NCI-H82 treated with DMSO at 0.1 percent for 48 hours (cell line): ENCODE measurements around the gene TRAPPC12.
"Not testable (repeated sequence)": the region's sequence is repeated elsewhere in the genome, so short reads cannot be mapped to it uniquely, and the experiment has no call there.

Experiments
- DNase-seq: peaks from one replicate; lab custom pipeline; 2025; ENCODE audit not compliant: unreplicated experiment; lab: John Stamatoyannopoulos, UW

TRAPPC12 gene

DNA sequence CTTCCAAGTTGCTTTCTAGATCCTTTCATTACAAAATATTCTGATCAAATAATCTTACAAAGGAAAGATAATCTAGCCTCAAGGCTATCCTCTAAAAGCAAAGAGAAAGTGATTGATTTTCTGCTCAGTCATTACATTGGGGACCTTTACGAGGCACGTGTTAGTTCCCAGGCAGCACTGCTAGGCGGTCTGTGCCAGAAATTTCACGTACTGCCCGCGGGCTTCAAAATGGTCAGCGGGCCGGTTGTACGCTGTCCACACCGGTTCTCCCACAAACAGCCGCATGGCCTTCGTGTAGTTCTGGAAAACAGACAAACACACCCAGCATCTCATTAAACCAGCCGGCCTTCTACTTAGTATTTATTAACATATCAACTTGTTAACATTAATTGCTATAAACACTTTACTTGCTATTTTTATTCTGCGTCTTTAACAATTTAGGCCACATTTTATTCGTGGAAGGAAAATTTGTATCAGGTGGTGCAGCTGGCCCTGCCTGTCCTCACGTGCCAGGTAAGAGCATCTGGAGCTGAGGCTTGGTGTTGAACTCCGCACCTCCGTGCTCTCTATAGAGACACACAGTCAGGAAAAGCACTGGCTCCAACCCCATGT, 119.4 kb downstream of the TRAPPC12 start:
- DNase-seq: no peak

DNA sequence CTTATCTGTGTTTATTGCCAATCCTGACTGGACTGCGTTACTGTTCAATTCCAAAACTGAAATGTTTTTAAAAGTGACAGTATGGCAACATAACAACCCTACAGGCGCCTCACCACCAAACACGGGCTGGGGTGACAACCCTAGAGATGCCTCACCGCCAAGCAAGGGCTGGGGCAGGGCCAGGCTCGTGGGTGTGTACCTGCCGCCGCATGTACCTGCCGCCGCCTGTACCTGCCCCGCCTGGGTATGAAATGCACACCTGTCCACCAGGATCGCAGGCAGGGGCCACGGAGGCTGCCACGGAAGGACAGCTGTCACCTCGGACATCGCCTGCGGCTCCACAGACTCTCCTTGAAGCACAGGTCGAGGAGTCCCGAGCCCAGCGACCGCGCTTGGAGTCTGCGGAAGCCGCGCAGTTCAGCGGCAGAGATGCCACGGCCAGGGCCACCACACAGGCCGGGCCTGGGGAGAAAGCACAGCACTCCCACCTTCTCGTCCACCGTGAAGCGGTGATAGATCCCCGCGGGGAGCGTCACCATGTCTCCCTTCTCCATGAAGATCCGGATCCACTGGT, 120.9 kb downstream of the TRAPPC12 start:
- no peak for DNase-seq

DNA sequence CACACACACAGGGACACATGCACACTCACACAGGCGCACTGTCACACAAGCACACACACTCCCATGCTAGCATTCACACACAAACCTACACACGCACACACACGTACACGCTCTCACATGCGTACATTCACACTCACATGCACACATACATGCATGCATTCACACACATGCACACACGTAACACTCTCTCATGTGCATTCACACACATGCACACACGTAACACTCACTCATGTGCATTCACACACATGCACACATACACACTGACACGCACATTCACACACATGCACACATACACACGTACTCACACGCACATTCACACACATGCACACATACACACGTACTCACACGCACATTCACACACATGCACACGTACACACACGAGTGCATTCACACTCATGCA, 123.6 kb downstream of the TRAPPC12 start:
- DNase-seq: no peak

DNA sequence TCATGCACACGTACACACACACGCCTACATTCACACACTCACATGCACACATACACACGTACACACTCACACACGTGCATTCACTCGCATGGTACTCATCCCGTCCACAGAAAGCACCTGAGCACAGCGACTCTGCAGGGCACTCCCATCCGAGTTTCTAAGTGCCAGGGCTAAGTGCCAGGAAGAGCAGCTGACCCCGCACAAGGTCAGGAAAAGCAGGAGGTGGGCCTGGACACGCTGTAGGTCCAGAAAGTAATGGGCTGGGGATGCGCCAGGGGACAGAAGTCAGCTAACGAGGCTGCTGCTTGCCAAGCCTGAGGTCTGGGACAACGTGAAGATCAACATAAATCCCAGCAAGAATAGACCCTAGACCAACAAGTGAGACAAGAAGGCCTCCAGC, 124.0 kb downstream of the TRAPPC12 start:
- no peak for DNase-seq

DNA sequence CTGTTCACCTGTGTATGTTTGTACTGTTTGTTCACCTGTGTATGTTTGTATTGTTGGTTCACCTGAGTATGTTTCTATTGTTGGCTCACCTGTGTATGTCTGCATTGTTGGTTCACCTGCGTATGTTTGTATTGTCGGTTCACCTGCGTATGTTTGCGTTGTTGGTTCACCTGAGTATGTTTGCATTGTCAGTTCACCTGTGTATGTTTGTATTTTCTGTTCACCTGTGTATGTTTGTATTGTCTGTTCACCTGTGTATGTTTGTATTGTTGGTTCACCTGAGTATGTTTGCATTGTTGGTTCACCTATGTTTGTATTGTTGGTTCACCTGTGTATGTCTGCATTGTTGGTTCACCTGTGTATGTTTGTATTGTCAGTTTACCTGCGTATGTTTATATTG, 125.2 kb downstream of the TRAPPC12 start:
- DNase-seq: no peak

DNA sequence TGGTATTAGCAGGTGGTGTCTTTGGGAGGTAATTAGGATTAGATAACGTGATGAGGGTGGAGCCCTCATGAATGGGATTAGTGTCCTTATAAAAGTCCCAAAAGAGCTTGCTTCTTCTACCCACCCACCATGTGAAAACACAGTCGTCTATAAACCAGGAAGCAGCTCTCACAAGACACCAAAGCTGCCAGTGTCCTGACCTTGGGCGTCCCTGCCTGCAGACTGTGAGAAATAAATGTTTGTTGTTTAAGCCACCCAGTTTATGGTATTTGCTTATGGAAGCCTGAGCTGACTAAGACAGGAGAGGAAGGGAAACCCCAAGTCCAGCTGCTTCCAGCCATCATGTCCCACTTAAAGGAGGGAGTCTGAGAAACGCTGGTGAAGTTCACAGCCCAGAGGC, 126.3 kb downstream of the TRAPPC12 start:
- peak; percentile 90 for DNase-seq

DNA sequence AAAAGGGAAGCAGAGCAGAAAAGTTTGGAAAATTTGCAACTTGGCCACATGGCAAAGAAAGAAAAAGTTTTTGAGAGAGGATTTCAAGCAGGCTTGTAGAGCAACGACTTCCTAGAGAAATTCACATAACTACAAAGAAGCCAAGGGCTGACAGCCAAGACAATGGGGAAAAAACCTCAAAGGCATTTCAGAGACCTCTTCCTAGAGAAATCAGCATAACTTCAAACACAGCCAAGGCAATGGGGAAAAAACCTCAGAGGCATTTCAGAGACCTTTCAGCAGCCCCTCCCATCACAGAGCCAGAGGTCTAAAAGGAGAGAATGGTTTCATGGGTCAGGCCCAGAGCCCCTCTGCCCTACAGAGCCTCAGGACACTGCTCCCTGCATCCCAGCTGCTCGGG, 132.6 kb downstream of the TRAPPC12 start:
- no peak for DNase-seq

DNA sequence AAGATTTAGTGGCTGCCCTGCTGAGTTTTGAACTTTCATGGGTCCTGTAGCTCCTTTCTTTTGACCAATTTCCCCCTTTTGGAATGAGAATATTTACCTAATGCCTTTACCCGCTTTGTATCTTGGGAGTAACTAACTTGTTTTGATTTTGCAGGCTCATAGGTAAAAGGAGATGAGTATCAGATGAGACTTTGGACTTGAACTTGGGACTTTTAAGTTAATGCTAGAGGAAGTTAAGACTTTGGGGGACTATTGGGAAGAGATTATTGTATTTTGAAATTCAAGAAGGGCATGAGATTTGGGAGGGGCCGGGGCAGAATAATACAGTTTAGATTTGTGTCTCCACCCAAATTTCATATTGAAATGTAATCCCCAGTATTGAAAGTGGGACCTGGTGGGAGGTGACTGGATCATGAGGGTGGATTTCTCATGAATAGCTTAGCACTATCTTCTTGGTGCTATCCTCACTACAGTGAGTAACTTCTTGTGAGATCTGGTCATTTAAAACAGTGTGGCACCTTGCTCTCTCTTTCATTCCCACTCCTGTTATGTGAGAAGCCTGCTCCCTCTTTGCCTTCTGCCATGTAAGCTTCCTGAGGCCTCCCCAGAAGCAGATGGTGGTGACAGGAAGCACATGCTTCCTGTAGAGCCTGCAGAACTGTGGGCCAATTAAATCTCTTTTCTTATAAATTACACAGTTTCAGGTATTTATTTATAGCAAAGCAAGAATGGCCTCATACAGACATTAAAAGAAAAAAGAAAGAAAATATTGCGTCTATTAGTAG, 133.7 kb downstream of the TRAPPC12 start:
- no peak for DNase-seq

DNA sequence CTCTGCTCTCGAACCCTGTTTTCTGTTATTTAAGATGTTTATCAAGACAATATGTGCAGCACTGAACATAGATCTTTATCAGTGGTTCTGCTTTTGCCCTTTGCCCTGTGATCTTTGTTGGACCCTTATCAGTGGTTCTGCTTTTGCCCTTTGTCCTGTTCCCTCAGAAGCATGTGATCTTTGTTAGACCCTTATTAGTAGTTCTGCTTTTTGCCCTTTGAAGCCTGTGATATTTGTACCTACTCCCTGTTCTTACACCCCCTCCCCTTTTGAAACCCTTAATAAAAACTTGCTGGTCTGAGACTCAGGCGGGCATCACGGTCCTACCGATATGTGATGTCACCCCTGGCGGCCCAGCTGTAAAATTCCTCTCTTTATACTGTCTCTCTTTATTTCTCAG, 135.9 kb downstream of the TRAPPC12 start:
- DNase-seq: not testable (repeated sequence)

DNA sequence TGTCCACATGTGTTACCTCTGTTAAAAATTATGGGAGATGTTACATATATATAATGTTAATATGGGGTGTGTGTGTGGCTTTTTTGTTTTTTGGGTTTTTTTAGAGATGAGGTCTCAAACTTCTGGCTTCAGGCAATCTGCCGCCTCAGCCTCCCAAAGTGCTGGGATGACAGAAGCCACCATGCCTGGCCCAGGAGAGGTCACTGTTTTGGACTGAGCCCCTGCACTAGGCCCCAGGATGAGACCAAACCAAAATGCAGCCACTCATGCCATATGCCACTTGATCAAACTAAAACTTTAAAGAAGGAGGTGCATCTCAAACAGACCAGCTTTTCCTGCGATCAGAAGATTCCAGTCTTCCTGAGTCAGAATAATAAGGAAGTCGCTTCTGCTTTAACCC, 137.3 kb downstream of the TRAPPC12 start:
- no peak for DNase-seq

DNA sequence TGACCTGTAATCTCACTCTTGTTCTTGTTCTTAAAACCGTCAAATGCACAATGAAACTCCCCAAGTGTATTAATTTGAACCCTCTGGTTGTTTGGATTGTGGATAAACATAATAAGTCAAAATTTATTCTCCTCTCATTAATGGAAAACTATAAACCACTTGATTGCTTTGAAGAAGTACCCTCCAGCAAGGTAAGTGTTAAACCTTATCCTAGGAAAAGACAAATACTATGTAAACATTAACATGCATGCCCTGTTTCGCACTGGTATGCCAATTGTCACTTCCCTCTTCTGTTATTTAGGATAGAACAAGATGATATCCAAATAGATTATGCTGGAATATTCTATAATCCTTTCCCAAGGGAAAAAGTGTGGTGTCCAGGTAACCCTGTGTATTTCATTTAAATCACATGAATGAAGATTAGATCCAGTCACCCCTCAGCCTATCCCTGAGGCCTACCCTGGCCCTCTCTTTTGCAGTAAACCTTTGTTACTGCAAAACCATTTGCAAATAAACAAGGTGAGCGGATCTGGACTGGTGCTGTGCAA, 138.5 kb downstream of the TRAPPC12 start:
- DNase-seq: no peak

DNA sequence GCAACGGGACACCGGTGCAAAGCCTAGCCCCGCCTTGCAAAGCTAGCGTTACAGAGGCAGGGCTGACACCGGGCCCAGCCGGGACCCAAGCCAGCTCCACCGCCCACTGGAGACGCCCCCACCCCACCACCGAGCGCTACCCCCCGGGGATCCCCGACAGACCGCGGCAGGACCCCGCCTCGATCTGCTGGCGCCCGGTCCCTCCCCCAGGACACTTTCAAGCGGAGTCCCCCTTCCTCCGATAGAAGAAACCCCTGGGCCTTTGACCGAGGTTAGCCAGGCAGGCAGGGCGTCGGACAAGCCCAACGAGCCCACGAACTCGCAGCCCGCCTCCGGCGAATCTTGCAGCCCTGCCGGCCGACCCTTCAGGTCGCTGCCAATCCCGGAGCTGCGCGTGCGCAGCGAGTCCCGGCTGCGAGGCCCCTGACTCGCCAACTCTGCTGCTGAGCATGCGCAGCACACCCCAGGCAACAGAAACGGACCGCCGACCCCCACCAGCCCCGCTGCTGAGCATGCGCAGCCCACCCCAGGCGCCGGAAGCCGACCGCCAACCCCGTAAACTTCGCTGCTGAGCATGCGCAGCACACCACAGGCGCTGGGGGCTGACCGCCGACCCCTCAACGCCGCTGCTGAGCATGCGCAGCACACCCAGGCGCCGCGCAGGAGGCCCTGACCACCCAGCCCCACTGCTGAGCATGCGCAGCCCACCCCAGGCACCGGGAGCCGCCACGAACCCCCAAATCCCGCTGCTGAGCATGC, 139.2 kb downstream of the TRAPPC12 start:
- DNase-seq: peak; percentile 89

DNA sequence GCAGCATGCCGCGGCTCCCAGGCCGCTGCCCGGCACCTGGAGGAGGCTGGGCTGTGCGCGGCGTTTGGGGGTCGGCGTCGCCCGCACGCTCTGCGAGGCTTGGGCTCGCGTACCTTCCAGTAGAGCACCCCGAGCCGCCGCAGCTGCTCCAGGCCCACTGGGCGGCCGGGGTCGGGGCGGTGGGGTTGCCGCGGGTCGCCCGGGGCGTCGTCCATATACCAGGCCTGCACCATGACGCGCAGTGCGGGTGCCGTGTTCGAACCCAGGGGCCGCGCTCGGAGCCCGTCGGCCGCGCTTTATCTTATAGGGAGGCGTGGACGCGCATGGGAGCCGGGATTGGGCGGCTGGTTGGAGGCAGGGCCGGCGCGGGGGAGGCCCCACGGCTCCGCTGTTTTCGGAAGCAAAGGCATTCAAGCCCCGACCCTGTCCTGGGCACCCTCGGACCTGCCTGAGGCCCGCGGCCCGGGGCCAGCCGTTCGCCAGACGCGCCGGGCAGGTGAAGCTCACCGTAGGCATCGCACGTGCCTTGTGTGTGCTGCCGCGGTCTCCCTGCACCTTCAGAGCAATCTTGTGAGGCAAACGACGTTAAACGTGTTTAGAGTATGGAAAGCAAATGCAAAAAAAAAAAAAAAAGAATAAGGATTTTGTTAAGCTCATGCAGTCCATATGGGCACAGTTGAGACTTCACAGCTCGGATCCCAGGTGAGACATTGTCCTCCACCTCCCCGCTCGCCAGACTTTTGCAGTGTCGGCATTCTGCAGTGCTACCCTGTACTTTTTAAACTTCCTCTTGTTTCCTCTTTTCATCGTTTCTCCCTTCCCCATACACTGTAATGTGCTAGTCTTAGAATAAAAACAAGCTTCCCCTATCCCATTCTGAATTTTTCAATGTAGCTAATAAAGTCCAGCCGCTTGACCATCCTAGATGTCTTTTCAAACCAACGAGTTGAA, 140.0 kb downstream of the TRAPPC12 start, which contains the start of gene ADI1:
Gene ADI1 (minus strand): TSS at position 277 of the 951 bp plus-strand sequence. CDS start 44 bp downstream, at position 233.
- peak; percentile 64 for DNase-seq

DNA sequence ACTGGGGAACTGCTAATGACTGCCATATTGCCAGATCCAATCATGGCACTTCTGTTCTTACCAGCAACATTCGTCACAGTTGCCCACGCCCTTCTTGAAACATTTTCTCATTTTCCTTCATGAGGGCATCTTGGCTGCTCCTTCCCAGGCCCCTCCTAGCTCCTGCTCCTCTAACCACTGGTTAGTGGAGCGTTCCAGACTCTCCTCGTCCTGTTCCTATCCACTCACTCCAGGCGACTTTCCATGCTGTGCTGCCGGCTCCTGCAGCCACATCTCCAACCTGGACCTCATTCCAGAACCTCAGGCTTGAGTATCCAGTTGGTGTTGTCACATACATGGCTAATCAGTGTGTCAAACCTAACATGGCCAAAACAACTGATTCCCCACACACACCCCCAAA, 141.1 kb downstream of the TRAPPC12 start:
- no peak for DNase-seq

DNA sequence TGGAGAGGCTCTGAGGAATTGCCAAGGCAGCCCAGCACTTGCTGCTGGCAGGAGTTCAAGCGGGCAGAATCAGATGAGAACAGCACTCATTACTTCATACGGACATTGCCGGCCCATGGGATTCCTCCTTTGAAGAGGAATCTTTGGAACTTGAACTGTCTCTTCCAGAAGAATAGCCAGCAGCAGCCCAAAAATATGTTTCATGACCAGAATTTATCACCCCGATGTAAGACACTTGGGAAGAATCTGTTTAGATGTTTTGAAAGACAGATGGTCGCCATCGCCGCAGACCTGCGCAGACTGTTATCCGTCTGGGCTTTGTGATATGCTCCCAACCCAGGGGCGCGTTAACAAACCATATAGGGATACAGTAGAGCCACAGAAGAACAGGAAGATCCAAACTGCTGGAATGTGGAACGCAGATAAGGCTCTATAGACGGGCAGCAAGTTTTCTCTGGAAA, 143.5 kb downstream of the TRAPPC12 start:
- DNase-seq: peak; percentile 58

DNA sequence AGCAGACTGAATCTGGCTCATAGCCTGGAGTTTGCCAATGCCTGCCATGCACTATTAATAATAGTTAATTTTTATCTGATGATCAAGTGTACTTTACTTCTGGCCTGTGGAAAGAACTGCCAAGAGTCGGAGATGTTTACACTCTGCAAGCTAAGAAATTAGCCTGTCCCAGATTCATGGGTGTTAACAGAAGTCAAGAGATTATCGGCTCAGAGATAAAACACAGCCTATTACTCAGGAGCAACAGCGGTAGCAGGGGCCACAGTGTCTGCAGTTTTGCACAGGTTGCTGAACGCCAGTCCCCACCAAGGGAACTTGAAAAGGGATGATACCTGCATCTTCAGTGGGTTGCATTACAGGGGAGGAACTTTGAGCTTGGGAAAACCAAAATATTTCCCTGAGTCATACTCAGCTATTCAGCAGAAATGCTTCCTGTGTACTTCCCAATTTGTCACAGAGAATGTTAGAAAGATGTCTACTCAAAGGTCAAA, 144.1 kb downstream of the TRAPPC12 start:
- peak; percentile 69 for DNase-seq

DNA sequence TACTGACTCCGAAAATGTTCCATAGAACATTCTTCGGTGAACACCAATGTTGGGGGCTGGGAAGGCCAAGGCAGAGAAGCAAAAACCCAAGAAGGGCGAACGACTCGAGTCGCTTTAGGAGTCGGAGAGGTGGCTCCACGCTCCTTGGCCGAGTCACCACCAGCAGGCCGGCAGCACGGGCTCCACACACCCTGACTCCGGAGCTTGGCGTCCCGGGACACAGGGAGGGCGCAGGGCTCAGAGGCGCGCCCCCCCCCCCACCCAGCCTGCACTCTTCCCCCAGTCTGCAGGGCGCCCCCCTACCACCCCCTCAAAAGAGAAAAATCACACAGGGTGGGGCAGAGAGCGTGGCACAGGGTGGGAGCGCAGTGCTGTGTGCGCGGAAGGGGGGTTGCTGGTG, 147.4 kb downstream of the TRAPPC12 start:
- no peak for DNase-seq

DNA sequence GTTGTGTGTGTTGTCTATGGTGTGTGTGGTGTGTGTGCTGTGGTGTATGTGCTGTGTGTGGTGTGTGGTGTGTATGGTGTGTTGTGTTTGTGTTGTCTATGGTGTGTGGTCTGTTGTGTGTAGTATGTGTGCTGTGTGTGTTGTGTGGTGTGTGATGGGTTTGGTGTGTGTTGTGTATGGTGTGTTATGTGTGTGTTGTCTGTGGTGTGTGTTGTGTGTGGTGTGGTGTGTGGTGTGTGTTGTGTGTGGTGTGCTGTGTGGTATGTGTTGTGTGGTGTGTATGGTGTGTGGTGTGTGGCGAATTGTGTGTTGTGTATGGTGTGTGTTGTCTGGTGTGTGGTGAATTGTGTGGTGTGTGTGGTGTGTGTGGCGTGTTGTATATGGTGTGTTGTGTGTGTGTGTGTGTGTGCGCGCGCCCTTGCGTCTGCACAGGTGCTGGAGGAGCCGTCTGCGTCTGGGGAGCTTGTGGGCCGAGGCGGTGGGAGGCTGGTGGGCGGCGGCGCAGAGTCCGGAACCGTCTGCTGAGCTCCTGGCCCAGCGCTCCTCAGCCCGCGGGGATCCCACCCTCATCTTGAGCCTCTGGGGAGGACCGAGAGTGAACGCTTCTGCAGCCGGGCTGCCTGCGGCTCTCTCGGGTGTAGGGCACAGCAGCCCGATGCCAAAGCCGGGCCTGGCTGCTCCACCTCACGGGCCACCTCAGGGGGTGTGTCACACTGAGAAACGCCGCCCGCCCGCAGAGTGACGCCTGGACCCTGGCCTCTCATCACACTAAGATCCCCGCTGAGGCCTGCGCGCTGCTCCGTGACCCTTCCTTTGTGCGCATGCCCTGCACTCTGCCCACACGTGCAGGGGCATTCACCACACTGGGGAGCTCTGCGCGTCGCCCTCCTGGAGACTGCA, 148.6 kb downstream of the TRAPPC12 start:
- DNase-seq: no peak
